Adrenal gland (tissue), 12 donors: ENCODE data around the gene SUFU. TPM values are rescaled to one million over a fixed set of nuclear protein-coding genes. Genes with fewer than 3 reads are reported as not detected.

ENCODE experiments used
- DNase-seq, 7 donors: peaks; one replicate each; pipeline ENCODE4 v3.0.0-alpha.2; 2019 to 2020
- H3K27ac ChIP-seq, 5 donors: fragments of 200-600 bp; sonication (generic) in 4 of 5; 1 replicate in 3 of 5; 2 replicates in 2 of 5; pipeline versions ENCODE4 v1.5.1 to v1.8.0; 2016 to 2020; ENCODE audit warnings: mild to moderate bottlenecking in 1 of 5
- H3K27me3 ChIP-seq: fragments of 200-600 bp; 2 replicates; pipeline ENCODE4 v1.8.0; 2021
- H3K36me3 ChIP-seq, 2 donors: fragments of 200-600 bp; replicated peaks in 1 of 2; 1 replicate in 1 of 2; 2 replicates in 1 of 2; pipeline versions ENCODE4 v1.5.1 to v1.8.0; 2018 to 2022
- H3K4me1 ChIP-seq, 2 donors: fragments of 200-600 bp; replicated peaks in 1 of 2; 1 replicate in 1 of 2; 2 replicates in 1 of 2; pipeline versions ENCODE4 v1.5.1 to v1.8.0; 2018 to 2021
- H3K4me3 ChIP-seq, 4 donors: fragments of 200-600 bp; sonication (generic) in 3 of 4; one replicate each; pipeline ENCODE4 v1.5.1; 2016 to 2018
- H3K9me3 ChIP-seq, 3 donors: fragments of 200-600 bp; sonication (generic) in 1 of 3; replicated peaks in 1 of 3; 1 replicate in 2 of 3; 2 replicates in 1 of 3; pipeline versions ENCODE4 v1.5.1 to v1.8.0; 2016 to 2021
- POLR2A ChIP-seq, 2 donors: fragments of 450-650 bp; IDR thresholded peaks; one replicate each; pipeline ENCODE4 v1.6.1; 2017; ENCODE audit warnings: antibody characterized with exemption in 2 of 2, mild to moderate bottlenecking in 2 of 2, moderate library complexity in 1 of 2
- WGBS, 4 donors: extraction: QIAGEN DNeasy Blood & Tissue Kit in 2 of 4; methylation state at CpG; one replicate each; pipeline versions ENCODE4 v1.1.5 to v1.1.7; 2013 to 2017; 5-methylcytosine and 5-hydroxymethylcytosine counted together
- intact Hi-C, 2 donors: fragments of 100-400 bp; cut with DNase I; formaldehyde crosslinking; loops; one replicate each; pipeline versions ENCODE4 v1.14.1 to v1.15.0; 2022 to 2023
- polyA plus RNA-seq, 3 donors: library from polyadenylated mRNA; stranded (reverse); fragments of 200-250 nt in 2 of 3; fragments of 350-450 nt in 1 of 3; fragmentation: Illumina TruSeq in 1 of 3; extraction: RNeasy Lipid Tissue Mini Kit (QIAGEN cat#74804) in 1 of 3; gene quantifications; one replicate each; pipeline ENCODE4 v1.2.3, GENCODE V29; 2013 to 2014
- total RNA-seq, 9 donors: library from RNA; depleted of rRNA in 4 of 9; stranded (reverse); fragments of >200 nt in 4 of 9; fragments of 120-200 nt in 1 of 9; fragmentation: NEBNext Ultra II Directional in 1 of 9; extraction: Animal tissue kit (Norgen Biotek cat#: 25700) in 1 of 9; gene quantifications; one replicate each; pipeline versions ENCODE4 v1.1.0 to v1.2.4, GENCODE V29; 2013 to 2023
- TF ChIP-seq, protein P1 (sequence below), 6 experiments: fragments of 450-650 bp in 4 of 6; fragments of 200-600 bp in 2 of 6; sonication (generic) in 1 of 6; IDR thresholded peaks; 1 replicate in 5 of 6; 2 replicates in 1 of 6; pipeline versions ENCODE4 v1.5.1 to v1.8.0; 2016 to 2021; ENCODE audit warnings: antibody characterized with exemption in 6 of 6, mild to moderate bottlenecking in 2 of 6, moderate library complexity in 1 of 6
- donor health status: healthy with polysubstance abuse.
- donor health status: Bipolar disorder and iron deficiency.
- donor health status: DM: yes; HTN: yes; CAD: no.
- donor health status: DM: no; HTN: no; CAD: no.
- donor health status: DM: no; HTN: no; CAD: no.
- donor health status: DM: yes; HTN: yes; CAD: no.

The SUFU gene
- total and polyA plus RNA-seq, 12 donors: 4.3 to 20.2 (median 11.1) TPM

DNA sequence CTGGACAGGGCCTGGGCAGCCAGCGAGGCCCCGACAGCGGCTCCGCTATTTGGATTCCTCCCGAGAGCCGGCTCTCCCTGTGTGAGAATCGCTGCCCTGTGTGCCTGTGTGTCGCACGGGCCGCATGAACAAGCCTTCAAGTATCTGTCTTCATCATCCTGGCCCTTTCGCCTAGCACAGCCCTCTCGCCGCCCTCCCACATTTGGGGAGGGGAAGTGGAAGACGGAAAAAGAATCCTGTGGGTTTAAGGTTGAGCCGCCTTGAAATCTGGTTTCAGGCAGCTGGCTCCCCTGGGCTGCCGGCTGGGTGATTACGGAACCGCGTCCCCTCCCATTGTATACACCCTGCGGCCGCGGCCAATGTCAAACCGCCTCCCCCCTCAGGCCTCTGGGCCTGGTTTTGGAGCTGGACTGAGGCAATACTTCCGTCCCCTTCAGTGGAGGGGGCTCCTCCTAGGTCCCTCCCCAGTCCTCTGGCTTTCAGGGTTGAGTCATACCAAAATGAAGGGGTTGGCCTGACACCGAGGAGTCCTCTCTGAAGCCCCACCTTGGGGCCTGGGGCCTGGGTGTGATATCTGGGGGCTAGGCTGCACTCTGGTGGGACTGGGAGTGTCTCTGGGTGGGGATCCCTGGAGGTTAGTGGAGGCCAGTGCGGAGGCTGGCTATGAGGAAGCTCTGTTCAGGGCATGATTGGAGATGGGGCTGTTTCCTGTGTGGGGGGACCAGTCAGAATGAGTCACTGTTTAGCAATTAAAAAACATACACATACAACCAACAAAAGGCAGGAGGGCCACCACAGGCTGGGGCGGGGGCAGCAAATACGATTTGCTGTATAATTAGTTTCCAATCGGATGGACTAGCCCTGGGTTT lies 142.2 kb downstream of the SUFU start:
- Histone ChIP-seq H3K27me3 (no peaks in the 10 kb centered on the region), H3K4me3 (peak overlapping the region; percentile 53 to 86 (median 76)), H3K4me1 (peaks cover 44 to 51% of the 10 kb centered on the region in 2 donors), H3K9me3 (no peaks in the 10 kb centered on the region), H3K27ac (peak overlapping the region; percentile 92 to 99 (median 97)), H3K36me3 (no peaks in the 10 kb centered on the region)
- DNase-seq: peak; percentile 79 to 91 (median 87)
- WGBS, 4 donors: 0 to 1% (median 0%) methylated on average over 19 to 29 of the region's 29 CpGs
- intact Hi-C loops: no loop called here
- TF ChIP-seq, protein P1, sequence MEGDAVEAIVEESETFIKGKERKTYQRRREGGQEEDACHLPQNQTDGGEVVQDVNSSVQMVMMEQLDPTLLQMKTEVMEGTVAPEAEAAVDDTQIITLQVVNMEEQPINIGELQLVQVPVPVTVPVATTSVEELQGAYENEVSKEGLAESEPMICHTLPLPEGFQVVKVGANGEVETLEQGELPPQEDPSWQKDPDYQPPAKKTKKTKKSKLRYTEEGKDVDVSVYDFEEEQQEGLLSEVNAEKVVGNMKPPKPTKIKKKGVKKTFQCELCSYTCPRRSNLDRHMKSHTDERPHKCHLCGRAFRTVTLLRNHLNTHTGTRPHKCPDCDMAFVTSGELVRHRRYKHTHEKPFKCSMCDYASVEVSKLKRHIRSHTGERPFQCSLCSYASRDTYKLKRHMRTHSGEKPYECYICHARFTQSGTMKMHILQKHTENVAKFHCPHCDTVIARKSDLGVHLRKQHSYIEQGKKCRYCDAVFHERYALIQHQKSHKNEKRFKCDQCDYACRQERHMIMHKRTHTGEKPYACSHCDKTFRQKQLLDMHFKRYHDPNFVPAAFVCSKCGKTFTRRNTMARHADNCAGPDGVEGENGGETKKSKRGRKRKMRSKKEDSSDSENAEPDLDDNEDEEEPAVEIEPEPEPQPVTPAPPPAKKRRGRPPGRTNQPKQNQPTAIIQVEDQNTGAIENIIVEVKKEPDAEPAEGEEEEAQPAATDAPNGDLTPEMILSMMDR (IDR thresholded peaks at IDR 0.05): peak in 1 of 6 experiments; percentile 17
- TF ChIP-seq POLR2A (IDR thresholded peaks at IDR 0.05): peak; percentile 31 to 68

DNA sequence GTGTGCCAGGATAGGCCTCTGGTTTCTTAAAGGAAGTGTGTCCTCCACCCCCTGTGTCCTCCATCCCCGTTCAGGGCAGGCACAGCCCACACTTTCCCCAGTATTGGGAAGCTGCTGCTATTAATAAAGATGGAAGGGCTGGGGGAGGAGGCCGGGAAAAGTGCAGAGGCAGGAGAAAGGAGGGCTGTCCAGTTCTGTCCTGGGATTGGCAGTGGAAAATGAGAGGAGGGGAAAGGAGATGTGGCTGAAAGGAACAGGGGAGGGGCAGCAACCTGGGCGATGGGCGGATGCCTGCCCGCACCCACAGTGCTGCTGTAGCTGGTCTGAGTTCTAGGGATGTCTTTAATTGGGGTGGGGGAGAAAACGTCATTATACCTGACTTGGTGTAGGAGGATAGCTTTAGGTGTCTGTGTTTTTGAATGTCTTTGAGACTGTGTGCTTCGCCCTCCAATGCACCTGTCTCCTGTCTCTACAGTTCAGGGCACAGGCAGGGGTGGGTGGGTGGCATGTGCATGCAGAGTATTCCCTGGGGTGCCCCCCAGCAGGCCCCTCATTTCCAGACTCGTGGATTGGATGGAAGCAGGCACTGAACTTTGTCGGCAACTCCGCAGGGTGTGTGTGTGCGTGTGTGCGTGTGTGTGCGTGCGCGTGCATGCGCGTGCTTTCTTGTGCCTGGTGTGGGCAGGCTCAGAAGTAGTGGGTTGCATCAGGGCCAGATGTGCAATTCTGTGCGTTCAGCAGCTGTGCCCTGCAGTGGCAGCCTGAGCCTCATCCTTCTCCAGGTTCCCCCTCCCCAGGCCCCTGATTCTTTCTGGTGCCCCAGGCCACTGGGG lies 143.1 kb downstream of the SUFU start:
- Histone ChIP-seq H3K27me3 (no peaks in the 10 kb centered on the region), H3K4me3 (peak overlapping the region in 3 of 4 donors; percentile 28 to 82 (median 69)), H3K9me3 (no peaks in the 10 kb centered on the region), H3K4me1 (peaks cover 52% of the 10 kb centered on the region in 2 donors), H3K36me3 (peaks cover 0 to 4% of the 10 kb centered on the region in 2 donors), H3K27ac (peak overlapping the region; percentile 92 to 99 (median 97))
- WGBS, 4 donors: 17 to 23% (median 21%) methylated on average over 15 to 18 of the region's 18 CpGs
- TF ChIP-seq POLR2A (IDR thresholded peaks at IDR 0.05): no peak
- TF ChIP-seq, protein P1 (IDR thresholded peaks at IDR 0.05): no peak
- intact Hi-C loops: no loop called here
- DNase-seq: peak in 4 of 7 donors; percentile 64 to 75 (median 73)

- intact Hi-C loops: no loop called here
- Histone ChIP-seq H3K27me3 (no peaks in the 10 kb centered on the region), H3K4me3 (peak overlapping the region in 1 of 4 donors; percentile 82), H3K36me3 (peaks cover 0 to 10% of the 10 kb centered on the region in 2 donors), H3K9me3 (no peaks in the 10 kb centered on the region), H3K4me1 (peaks cover 56 to 59% of the 10 kb centered on the region in 2 donors), H3K27ac (peak overlapping the region in 2 of 5 donors; percentile 97 to 98)
- TF ChIP-seq POLR2A (IDR thresholded peaks at IDR 0.05): no peak
- TF ChIP-seq, protein P1 (IDR thresholded peaks at IDR 0.05): no peak
- WGBS, 4 donors: 54 to 62% (median 56%) methylated on average over 4 to 7 of the region's 7 CpGs
- no peak for DNase-seq
Observed at GRCh38 chr10:102647443-102648268, 143.9 kb downstream of the SUFU start.
